Measurements from ENCODE around the gene PNPLA3.

The PNPLA3 gene

DNA sequence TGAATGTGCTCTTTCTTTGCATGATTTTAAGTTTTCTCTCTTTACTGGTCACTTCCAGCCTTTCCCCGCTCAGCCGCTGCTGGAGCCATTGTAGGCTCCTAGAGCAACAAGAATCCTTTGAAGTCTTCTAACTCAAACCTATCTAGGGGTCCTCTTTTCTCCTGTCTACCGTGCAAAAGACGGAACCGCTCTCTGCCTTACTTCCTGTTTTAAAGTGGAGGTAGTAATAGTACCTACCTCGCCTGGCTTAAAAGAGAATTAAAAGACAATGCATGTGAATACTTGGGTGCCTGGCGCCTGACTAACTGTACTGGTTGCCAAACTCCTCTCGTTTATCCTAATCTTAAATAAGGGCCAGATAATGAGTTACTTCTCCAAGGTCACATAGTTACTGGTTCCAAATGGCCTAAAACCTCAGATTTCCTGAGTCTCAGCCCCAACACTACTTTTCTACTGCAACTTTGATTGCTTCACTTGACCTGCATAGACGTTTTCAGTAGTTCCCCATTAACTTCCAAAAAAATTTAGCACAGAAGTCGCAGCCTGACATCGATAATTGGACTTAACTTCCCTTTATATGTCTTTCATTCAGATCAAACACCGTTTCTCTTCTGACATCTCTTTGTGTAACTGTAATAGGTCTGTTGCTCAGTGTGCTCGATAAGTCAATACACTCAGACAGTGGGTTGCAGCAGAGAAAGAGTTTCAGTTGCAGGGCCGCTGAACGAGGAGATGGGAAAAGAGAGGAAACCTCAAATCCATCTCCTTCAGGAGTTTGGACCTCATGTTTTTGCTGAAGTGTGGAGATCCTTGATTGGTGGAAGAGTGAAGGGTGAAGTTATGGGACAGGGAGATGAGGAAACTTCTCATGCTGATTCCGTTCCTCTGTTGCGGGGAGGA, 32.5 kb downstream of the PNPLA3 start:
- Histone ChIP-seq H4K20me1 (ENCODE audit: control insufficient read depth, insufficient read depth, low read depth, low read length) (peaks cover 4% of the 10 kb centered on the region; the same call in 1 of the 2 replicates), H3K36me3 (ENCODE audit: control insufficient read depth, low read length) (peaks cover 10% of the 10 kb centered on the region), H3K4me3 (ENCODE audit: low read length) (peak overlapping the region; percentile 96), H3K79me2 (ENCODE audit: control insufficient read depth, low read length) (peaks cover 81% of the 10 kb centered on the region), H3F3A (ENCODE audit: control insufficient read depth, insufficient read depth) (peaks cover 6% of the 10 kb centered on the region), H3K4me1 (ENCODE audit: control insufficient read depth, low read length) (peaks cover 28% of the 10 kb centered on the region), H3K9me2 (replicated peaks; ENCODE audit: control insufficient read depth, low read length) (no peaks in the 10 kb centered on the region), H3K4me2 (ENCODE audit: low read length) (peak overlapping the region; percentile 68), H3K27me3 (ENCODE audit: control insufficient read depth, low read length) (no peaks in the 10 kb centered on the region), H3K9me3 (ENCODE audit: control insufficient read depth, insufficient read depth, low read length) (no peaks in the 10 kb centered on the region), H3K27ac (ENCODE audit: low read depth, low read length) (peak overlapping the region; percentile 66)
- TF ChIP-seq, protein P1, sequence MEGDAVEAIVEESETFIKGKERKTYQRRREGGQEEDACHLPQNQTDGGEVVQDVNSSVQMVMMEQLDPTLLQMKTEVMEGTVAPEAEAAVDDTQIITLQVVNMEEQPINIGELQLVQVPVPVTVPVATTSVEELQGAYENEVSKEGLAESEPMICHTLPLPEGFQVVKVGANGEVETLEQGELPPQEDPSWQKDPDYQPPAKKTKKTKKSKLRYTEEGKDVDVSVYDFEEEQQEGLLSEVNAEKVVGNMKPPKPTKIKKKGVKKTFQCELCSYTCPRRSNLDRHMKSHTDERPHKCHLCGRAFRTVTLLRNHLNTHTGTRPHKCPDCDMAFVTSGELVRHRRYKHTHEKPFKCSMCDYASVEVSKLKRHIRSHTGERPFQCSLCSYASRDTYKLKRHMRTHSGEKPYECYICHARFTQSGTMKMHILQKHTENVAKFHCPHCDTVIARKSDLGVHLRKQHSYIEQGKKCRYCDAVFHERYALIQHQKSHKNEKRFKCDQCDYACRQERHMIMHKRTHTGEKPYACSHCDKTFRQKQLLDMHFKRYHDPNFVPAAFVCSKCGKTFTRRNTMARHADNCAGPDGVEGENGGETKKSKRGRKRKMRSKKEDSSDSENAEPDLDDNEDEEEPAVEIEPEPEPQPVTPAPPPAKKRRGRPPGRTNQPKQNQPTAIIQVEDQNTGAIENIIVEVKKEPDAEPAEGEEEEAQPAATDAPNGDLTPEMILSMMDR (IDR thresholded peaks at IDR 0.05; ENCODE audit: low read depth, low read length, poor library complexity, severe bottlenecking): no peak
- TF ChIP-seq EZH2phosphoT487 (IDR thresholded peaks at IDR 0.05; ENCODE audit: borderline replicate concordance, low read length): no peak

DNA sequence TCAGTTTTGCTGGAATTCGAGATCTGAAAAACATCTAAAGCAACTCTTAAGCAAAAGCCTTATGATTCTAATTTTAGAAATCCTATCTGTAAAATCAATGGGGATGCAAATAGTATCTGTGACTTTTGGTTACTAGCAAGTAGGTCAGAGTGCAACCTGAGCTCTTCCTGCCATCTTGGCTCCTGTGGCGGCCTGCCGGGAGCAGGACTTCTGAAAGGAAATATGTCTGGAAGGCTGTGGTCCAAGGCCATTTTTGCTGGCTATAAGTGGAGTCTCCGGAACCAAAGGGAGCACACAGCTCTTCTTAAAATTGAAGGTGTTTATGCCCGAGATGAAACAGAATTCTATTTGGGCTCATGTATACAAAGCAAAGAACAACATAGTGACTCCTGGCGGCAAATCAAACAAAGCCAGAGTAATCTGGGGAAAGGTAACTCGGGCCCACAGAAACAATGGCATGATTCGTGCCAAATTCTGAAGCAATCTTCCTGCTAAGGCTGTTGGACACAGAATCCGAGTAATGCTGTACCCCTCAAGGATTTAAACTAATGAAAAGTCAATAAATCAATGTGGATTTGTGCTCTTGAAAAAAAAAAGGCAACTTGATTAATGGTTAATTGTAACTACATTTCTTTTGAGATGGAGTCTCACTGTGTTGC, 33.3 kb downstream of the PNPLA3 start:
- peaks cover 6% of the 10 kb centered on the region for H3F3A ChIP-seq (ENCODE audit: control insufficient read depth, insufficient read depth)
- peak overlapping the region; percentile 68 for H3K4me2 ChIP-seq (ENCODE audit: low read length)
- no peaks in the 10 kb centered on the region for H3K9me3 ChIP-seq (ENCODE audit: control insufficient read depth, insufficient read depth, low read length)
- peaks cover 4% of the 10 kb centered on the region; the same call in 1 of the 2 replicates for H4K20me1 ChIP-seq (ENCODE audit: control insufficient read depth, insufficient read depth, low read depth, low read length)
- H3K79me2 ChIP-seq (ENCODE audit: control insufficient read depth, low read length): peaks cover 88% of the 10 kb centered on the region
- TF ChIP-seq, protein P1 (IDR thresholded peaks at IDR 0.05; ENCODE audit: low read depth, low read length, poor library complexity, severe bottlenecking): no peak
- TF ChIP-seq EZH2phosphoT487 (IDR thresholded peaks at IDR 0.05; ENCODE audit: borderline replicate concordance, low read length): no peak
- H3K4me1 ChIP-seq (ENCODE audit: control insufficient read depth, low read length): peaks cover 28% of the 10 kb centered on the region
- no peak overlapping the region for H3K27ac ChIP-seq (ENCODE audit: low read depth, low read length)
- H3K4me3 ChIP-seq (ENCODE audit: low read length): peak overlapping the region; percentile 96
- H3K36me3 ChIP-seq (ENCODE audit: control insufficient read depth, low read length): peaks cover 10% of the 10 kb centered on the region
- H3K27me3 ChIP-seq (ENCODE audit: control insufficient read depth, low read length): no peaks in the 10 kb centered on the region
- no peaks in the 10 kb centered on the region for H3K9me2 ChIP-seq (replicated peaks; ENCODE audit: control insufficient read depth, low read length)

DNA sequence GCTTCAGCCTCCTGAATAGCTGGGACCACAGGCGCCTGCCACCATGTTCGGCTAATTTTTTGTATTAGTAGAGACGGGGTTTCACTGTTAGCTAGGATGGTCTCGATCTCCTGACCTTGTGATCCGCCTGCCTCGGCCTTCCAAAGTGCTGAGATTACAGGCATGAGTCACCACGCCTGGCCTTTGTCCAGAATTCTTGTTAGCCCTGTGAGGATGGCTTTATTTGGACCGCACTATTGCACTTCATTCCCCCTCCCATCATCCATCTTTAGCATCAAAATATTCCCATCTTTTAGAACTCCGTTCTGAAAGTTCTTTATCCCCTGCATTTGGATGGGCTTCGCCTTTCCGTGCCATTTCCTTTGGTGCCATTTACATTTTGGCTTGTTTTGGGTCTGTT, 34.3 kb downstream of the PNPLA3 start:
- peaks cover 4% of the 10 kb centered on the region; the same call in 1 of the 2 replicates for H4K20me1 ChIP-seq (ENCODE audit: control insufficient read depth, insufficient read depth, low read depth, low read length)

More for the DNA sequence above, 34.3 kb downstream of the PNPLA3 start:
- Histone ChIP-seq H3K27me3 (ENCODE audit: control insufficient read depth, low read length) (no peaks in the 10 kb centered on the region), H3F3A (ENCODE audit: control insufficient read depth, insufficient read depth) (peaks cover 6% of the 10 kb centered on the region), H3K4me3 (ENCODE audit: low read length) (no peak overlapping the region), H3K79me2 (ENCODE audit: control insufficient read depth, low read length) (peaks cover 94% of the 10 kb centered on the region), H3K36me3 (ENCODE audit: control insufficient read depth, low read length) (peaks cover 10% of the 10 kb centered on the region), H3K4me2 (ENCODE audit: low read length) (no peak overlapping the region), H3K9me2 (replicated peaks; ENCODE audit: control insufficient read depth, low read length) (no peaks in the 10 kb centered on the region), H3K4me1 (ENCODE audit: control insufficient read depth, low read length) (peaks cover 28% of the 10 kb centered on the region), H3K27ac (ENCODE audit: low read depth, low read length) (no peak overlapping the region), H3K9me3 (ENCODE audit: control insufficient read depth, insufficient read depth, low read length) (no peaks in the 10 kb centered on the region)
- no peak for TF ChIP-seq EZH2phosphoT487 (IDR thresholded peaks at IDR 0.05; ENCODE audit: borderline replicate concordance, low read length)
- TF ChIP-seq, protein P1 (IDR thresholded peaks at IDR 0.05; ENCODE audit: low read depth, low read length, poor library complexity, severe bottlenecking): no peak
